ENCODE measurements around the gene PLEKHG4B. TPM values are rescaled to one million over a fixed set of nuclear protein-coding genes. Genes with fewer than 3 reads are reported as not detected.

PLEKHG4B gene
- total RNA-seq, 1 experiment from 2014 or later = 0.02 TPM

DNA sequence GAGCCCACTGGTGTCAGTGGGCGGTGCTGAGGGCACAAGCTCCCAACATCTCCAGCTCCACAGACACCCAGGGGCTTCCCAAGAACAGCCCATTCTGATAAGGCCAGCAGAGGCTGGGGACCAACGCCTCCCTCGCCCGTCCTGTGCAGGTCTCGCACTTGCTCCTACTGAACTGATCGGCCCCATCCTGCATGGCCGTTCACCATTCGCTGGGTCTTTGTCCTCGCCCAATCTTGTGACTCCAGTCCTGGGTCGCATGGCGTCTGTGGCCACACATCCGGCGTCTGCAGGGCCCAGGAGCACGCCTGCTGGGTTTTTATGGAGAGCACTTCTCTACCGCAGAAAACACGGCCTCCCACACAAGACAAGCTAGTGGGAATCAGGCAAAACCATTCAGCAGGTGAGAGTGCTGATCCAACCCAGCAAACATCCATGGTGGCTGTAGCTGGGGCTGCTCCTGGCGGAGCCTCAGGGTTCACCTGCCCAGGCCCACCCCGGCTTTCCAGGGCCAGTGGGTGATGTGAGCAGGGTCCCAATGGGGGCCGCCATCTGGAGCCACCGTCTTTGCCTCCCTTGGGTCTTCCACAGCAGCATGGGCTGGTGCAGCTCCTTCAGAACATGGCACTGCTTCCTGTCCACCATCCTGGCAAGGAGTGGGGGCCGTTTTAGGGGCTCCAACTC, 106.7 kb downstream of the PLEKHG4B start:
- DNase-seq (ENCODE audit: low read depth, low spot score) (no peak), ATAC-seq (no peak)
- Histone ChIP-seq H3K4me2 (ENCODE audit: low read length) (no peak overlapping the region), H2AFZ (ENCODE audit: low read depth, low read length, poor library complexity, severe bottlenecking) (no peak overlapping the region), H3K27ac (ENCODE audit: low read depth, low read length) (no peak overlapping the region), H3K27me3 (ENCODE audit: insufficient read depth, low read length) (no peaks in the 10 kb centered on the region), H3K9ac (ENCODE audit: low read length) (no peak overlapping the region), H3K4me3 (replicated peaks in 1 of 2; ENCODE audit: low read depth in 1 of 2, low read length in 2 of 2) (no peak overlapping the region), H3K36me3 (ENCODE audit: control insufficient read depth in 1 of 2, insufficient read depth in 2 of 2, low read length in 2 of 2) (no peaks in the 10 kb centered on the region), H3K79me2 (ENCODE audit: insufficient read depth, low read length) (no peaks in the 10 kb centered on the region), H4K20me1 (ENCODE audit: insufficient read depth) (no peaks in the 10 kb centered on the region), H3K9me2 (ENCODE audit: insufficient read depth) (no peaks in the 10 kb centered on the region), H3K4me1 (ENCODE audit: control insufficient read depth in 1 of 2, insufficient read depth in 2 of 2, low read length in 2 of 2) (no peaks in the 10 kb centered on the region), H3K9me3 (ENCODE audit: control insufficient read depth in 1 of 2, insufficient read depth in 1 of 2, low read depth in 1 of 2, low read length in 2 of 2) (no peaks in the 10 kb centered on the region)
- no peak for TF ChIP-seq TCF7L2 (IDR thresholded peaks at IDR 0.05; ENCODE audit: borderline replicate concordance, extremely low read depth, insufficient read depth, insufficient read length)
- no peak for TF ChIP-seq SP1 (IDR thresholded peaks at IDR 0.05; ENCODE audit: low read depth)
- TF ChIP-seq ZBTB33 (IDR thresholded peaks at IDR 0.05; ENCODE audit: extremely low read depth, insufficient replicate concordance, low read length) = no peak
- TF ChIP-seq JUND (IDR thresholded peaks at IDR 0.05) = no peak
- TF ChIP-seq, protein P1, sequence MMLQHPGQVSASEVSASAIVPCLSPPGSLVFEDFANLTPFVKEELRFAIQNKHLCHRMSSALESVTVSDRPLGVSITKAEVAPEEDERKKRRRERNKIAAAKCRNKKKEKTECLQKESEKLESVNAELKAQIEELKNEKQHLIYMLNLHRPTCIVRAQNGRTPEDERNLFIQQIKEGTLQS (IDR thresholded peaks at IDR 0.05) = no peak
- no peak for TF ChIP-seq FOSL1 (IDR thresholded peaks at IDR 0.05; ENCODE audit: low read depth)
- no peak for TF ChIP-seq ZNF274 (IDR thresholded peaks at IDR 0.05; ENCODE audit: low read depth, low read length)
- TF ChIP-seq, protein P2, sequence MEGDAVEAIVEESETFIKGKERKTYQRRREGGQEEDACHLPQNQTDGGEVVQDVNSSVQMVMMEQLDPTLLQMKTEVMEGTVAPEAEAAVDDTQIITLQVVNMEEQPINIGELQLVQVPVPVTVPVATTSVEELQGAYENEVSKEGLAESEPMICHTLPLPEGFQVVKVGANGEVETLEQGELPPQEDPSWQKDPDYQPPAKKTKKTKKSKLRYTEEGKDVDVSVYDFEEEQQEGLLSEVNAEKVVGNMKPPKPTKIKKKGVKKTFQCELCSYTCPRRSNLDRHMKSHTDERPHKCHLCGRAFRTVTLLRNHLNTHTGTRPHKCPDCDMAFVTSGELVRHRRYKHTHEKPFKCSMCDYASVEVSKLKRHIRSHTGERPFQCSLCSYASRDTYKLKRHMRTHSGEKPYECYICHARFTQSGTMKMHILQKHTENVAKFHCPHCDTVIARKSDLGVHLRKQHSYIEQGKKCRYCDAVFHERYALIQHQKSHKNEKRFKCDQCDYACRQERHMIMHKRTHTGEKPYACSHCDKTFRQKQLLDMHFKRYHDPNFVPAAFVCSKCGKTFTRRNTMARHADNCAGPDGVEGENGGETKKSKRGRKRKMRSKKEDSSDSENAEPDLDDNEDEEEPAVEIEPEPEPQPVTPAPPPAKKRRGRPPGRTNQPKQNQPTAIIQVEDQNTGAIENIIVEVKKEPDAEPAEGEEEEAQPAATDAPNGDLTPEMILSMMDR (IDR thresholded peaks at IDR 0.05 in 2 of 3, conservative IDR thresholded peaks at IDR 0.05 in 1 of 3; ENCODE audit: borderline replicate concordance in 1 of 3, insufficient read depth in 1 of 3, low read depth in 2 of 3, low read length in 2 of 3) = no peak
- TF ChIP-seq EGR1 (IDR thresholded peaks at IDR 0.05; ENCODE audit: low read depth) = no peak
- no peak for TF ChIP-seq POLR2AphosphoS5 (IDR thresholded peaks at IDR 0.05; ENCODE audit: low read depth, low read length)
- TF ChIP-seq YY1 (IDR thresholded peaks at IDR 0.05; ENCODE audit: extremely low read depth, insufficient replicate concordance, low read depth, low read length) = no peak
- TF ChIP-seq ELF1 (IDR thresholded peaks at IDR 0.05; ENCODE audit: borderline replicate concordance, low read depth) = no peak
- TF ChIP-seq SRF (IDR thresholded peaks at IDR 0.05; ENCODE audit: low read depth) = no peak
- TF ChIP-seq POLR2A (IDR thresholded peaks at IDR 0.05; ENCODE audit: borderline replicate concordance, extremely low read depth, insufficient read depth, insufficient read length) = no peak
- no peak for TF ChIP-seq CBX3 (IDR thresholded peaks at IDR 0.05; ENCODE audit: low read depth)
- TF ChIP-seq CEBPB (IDR thresholded peaks at IDR 0.05; ENCODE audit: low read depth) = no peak
- TF ChIP-seq, protein P3, sequence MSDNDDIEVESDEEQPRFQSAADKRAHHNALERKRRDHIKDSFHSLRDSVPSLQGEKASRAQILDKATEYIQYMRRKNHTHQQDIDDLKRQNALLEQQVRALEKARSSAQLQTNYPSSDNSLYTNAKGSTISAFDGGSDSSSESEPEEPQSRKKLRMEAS (IDR thresholded peaks at IDR 0.05) = no peak
- CTCF ChIA-PET = no interaction called here
- BruUV-seq (replicated peaks) = no TSS peak
- intact Hi-C loops (cut with micrococcal nuclease) = no loop called here
- RAD21 ChIA-PET (ENCODE audit: low non-redundant PET in 1 of 2, low total read pairs in 2 of 2, uncharacterized antibody in 2 of 2, unreplicated experiment in 2 of 2) = no interaction called here
- POLR2A ChIA-PET = no interaction called here

Data from HCT116 (cell line).